ENCODE data around the gene PTGR1.

PTGR1 gene

DNA sequence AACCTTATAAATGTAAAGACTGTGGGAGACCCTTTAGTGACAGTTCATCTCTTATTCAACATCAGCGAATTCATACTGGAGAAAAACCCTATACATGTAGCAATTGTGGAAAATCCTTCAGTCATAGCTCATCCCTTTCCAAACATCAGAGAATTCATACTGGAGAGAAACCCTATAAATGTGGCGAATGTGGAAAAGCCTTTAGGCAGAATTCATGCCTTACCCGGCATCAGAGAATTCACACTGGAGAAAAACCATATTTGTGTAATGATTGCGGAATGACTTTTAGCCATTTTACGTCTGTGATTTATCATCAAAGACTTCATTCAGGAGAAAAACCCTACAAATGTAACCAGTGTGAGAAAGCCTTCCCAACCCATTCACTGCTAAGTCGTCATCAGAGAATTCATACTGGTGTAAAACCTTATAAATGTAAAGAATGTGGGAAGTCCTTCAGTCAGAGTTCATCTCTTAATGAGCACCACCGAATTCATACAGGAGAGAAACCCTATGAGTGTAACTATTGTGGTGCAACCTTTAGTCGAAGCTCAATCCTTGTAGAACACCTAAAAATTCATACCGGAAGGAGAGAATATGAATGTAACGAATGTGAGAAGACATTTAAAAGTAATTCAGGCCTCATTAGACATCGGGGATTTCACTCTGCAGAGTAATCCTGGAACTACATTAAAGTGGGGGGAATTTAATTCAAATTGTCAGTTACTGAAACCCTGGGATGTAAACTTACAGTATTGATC lies 56.8 kb downstream of the PTGR1 start:
- DNase-seq (ENCODE audit: low spot score): no peak

DNA sequence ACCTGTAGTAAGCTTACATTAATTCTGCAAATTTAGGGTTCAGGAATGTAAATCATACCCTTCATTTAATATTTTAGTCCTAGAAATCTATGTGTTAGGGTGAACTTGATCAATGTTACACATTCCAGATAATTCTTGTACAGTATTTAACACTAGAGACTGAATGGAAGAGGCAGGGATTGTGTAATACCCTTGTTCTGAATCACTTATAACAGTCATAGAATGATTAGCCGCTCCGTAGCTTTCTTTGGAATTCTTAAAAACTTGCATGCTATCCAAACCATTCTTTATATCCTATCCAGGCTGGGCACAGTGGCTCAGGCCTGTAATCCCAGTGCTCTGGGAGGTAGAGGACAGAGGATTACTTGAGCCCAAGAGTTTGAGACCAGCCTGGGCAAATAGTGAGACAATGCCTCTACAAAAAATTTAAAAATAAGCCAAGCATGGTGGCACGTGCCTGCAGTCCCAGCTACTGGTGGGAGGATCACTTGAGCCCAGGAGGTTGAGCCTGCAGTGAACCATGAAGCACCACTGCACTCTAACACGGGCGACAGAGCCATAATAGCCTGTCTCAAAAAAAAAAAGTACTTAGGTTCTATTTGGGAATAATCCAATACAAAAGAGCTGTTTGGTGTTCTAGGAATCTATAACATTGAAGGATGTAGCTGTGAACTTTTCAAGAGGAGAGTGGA lies 66.2 kb downstream of the PTGR1 start:
- no peak for DNase-seq (ENCODE audit: low spot score)

DNA sequence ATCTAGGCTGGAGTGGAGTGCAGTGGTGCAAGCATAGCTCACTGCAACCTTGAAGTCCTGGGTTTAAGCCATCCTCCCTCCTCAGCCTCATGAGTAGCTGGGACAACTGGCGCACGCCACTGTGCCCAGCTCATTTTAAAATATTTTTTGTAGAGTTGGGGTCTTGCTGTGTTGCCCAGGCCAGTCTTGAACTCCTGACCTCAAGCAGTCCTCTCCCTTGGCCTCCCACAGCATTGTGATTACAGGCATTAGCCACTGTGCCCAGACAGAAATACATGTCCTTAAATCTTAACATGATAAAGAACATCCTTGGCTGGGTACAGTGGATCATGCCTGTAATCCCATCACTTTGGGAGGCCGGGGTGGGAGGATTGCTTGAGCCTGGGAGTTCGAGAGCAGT lies 67.7 kb downstream of the PTGR1 start:
- no peak for DNase-seq (ENCODE audit: low spot score)

DNA sequence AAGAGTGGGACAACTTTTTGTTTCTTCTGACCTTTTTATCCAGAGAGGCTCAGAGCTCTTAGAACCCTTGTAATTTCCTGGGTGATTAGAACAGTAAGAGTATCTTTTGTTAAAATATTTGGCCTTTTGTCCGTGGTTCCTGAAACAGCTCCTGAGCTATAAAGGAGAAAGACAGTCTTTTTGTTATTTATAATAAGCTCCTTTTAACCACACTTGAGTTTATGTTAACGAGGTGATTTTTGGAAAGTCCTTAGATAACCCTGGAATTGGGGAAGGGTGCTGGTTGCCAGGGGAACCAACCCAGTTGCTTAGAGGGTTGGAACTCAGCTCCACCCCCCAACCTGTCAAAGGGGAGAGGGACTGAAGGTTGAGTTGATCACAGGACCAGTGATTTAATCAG lies 69.7 kb downstream of the PTGR1 start:
- no peak for DNase-seq (ENCODE audit: low spot score)

DNA sequence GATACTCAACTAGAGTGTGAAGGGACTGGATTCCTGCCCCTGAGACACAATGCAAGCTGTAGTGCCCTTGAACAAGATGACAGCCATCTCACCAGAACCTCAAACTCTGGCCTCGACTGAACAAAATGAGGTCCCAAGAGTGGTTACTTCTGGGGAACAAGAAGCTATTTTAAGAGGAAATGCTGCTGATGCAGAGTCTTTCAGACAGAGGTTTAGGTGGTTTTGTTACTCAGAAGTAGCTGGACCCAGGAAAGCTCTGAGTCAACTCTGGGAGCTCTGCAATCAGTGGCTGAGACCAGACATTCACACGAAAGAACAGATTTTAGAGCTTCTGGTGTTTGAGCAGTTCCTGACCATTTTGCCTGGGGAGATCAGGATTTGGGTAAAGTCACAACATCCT lies 72.1 kb downstream of the PTGR1 start:
- DNase-seq (ENCODE audit: low spot score): no peak

DNA sequence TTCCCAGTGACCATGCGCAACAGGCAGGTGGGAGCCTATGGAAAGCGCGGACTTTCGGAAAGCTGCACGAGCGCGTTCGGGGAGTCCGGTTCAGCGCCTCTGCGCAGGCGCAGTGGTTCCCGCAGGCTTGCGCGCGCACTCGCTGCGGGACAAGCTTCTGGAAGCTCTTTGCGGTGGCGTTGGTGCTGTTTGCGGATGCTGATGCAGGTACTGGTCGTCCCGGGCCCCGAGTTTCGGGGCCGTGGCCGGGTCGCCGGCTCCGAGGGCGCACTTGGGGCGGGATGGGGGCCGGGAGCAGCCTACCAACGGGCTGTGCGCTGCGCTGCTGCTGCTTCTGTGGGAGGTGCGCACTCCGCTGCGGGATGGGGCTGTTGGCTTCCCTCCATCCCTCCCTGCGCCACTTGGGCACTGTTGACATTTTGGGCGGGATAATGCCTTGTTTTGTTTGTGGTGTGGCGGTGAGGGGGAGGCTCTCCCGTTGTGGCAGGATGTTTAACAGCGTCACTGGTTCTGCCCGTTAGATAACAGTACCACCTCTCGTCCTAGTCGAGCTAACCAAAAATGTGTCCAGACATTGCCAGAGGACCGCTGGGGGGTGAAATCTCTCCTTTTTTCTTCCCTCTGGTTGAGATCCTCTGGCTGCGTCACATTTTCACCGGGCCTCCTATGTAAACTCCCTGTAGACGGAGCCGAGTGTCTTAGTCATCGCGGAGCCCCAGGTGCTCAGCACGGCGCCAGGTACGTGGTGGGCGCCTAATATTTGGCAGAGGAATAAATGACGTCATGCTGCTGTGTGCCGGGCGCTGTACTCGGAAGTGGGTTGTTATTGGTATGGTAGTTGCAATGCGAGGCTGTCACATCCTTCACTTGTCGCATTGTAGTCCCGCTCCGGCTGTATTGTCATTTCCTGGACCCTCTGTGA lies 74.1 kb downstream of the PTGR1 start, which contains the start of gene ZNF483:
TSS of gene ZNF483 (plus strand) at position 124 of the 922 bp plus-strand sequence. CDS start 2,217 bp downstream, outside the sequence.
- DNase-seq (ENCODE audit: low spot score): peak; percentile 74

DNA sequence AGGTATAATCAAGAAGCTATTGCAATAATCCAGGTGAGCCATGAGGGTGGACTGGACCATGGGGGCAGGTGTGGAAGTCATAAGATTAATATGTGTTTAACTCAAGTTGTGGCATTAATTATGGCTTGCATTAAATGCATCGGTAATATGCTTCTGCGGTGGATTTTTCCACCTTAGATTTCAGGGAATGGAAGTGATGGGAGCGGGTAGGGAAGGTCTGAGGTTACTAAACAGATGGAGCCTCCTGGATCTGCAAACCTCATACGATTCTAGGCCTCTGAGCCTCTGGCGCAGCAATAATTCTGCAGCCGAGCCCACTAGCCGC lies 74.8 kb downstream of the PTGR1 start:
- DNase-seq (ENCODE audit: low spot score): no peak

DNA sequence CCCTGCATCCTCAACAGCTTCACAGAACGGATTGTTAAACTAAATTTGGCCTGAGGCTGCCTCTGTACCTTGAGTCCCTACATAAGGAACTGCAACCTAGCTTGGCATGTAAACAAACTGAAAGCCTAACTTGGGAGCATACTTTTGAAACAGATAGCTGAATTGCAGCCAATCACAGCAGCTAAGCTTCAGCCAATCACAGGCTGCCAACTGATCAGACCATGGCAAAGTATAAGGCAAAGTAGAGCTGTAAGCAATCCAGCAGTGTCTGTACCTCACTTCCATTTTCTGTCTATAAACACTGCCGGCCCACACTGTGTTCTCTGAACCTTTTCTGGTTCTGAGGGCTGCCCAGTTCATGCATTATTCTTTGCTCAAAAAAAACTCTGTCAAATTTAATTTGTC lies 83.4 kb downstream of the PTGR1 start:
- DNase-seq (ENCODE audit: low spot score): no peak

DNA sequence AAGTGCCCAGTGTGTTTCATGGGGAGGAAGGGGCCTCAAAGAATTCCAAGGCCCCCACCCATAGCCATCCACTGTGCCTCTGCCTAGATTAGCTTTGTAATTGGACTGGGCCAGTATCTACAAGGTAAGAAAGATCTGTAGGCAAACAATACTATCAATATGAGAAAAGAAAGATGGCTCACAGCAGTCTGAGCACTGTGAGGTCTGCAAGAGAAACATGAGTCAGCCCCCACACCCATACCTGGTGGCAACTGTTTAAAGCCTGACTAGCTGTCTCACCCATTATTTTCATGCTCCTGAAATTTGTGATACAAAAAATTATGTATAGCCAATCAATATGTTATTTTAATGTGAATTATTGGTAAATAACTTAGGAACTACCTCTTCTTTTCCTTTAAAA lies 84.5 kb downstream of the PTGR1 start:
- no peak for DNase-seq (ENCODE audit: low spot score)
